Measurements from ENCODE around the gene ANGEL1.

DNA sequence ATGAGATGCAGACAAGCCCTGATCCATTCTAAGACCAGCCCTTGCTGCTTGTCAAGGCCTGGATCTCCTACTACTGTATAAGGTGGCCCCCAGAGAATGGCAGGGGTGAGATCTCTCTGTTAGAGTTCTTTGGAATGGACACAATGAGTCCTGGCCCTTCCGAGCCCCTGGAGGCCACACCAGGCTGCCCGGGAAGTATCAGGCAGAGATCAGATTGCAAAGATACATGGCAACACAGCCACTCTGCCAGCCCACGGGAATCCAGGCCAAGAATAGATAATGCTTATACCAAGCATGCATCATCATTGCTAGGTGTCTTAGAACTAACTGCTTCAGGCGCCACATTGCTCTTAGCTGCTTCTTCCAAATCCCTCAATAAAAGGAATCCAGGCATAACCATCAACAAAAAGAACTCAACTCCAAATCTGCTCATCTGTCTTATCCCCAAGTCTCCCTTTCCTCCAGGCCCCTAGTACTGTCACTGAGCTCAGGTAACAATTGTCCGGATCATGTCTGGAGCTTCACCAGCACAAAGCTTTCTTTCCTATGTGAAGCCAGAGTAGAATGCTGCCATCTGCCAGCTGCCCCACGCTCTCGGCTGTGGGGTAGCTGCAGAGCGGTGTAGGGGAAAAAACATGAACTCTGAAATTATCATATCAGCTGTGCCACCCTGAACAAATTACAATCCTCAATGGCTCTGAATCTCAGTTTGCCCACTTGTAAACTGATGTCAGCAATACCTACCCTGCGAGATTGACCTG, 56.9 kb downstream of the ANGEL1 start:
- no peak for TF ChIP-seq POLR2A (IDR thresholded peaks at IDR 0.05)
- TF ChIP-seq, protein P1, sequence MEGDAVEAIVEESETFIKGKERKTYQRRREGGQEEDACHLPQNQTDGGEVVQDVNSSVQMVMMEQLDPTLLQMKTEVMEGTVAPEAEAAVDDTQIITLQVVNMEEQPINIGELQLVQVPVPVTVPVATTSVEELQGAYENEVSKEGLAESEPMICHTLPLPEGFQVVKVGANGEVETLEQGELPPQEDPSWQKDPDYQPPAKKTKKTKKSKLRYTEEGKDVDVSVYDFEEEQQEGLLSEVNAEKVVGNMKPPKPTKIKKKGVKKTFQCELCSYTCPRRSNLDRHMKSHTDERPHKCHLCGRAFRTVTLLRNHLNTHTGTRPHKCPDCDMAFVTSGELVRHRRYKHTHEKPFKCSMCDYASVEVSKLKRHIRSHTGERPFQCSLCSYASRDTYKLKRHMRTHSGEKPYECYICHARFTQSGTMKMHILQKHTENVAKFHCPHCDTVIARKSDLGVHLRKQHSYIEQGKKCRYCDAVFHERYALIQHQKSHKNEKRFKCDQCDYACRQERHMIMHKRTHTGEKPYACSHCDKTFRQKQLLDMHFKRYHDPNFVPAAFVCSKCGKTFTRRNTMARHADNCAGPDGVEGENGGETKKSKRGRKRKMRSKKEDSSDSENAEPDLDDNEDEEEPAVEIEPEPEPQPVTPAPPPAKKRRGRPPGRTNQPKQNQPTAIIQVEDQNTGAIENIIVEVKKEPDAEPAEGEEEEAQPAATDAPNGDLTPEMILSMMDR (IDR thresholded peaks at IDR 0.05): no peak
